Camera-type eye (tissue), 1 donor: ENCODE results near the gene KRTAP5-11. TPM values are rescaled to one million over a fixed set of nuclear protein-coding genes. Genes with fewer than 3 reads are reported as not detected.

Experiments
- total RNA-seq: library from RNA; depleted of rRNA; stranded (reverse); fragments of >200 nt; gene quantifications from one replicate; pipeline ENCODE4 v1.2.3, GENCODE V29; 2014

KRTAP5-11 gene, protein sequence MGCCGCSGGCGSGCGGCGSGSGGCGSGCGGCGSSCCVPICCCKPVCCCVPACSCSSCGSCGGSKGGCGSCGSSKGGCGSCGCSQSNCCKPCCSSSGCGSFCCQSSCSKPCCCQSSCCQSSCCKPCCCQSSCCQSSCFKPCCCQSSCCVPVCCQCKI
- not detected for total RNA-seq

DNA sequence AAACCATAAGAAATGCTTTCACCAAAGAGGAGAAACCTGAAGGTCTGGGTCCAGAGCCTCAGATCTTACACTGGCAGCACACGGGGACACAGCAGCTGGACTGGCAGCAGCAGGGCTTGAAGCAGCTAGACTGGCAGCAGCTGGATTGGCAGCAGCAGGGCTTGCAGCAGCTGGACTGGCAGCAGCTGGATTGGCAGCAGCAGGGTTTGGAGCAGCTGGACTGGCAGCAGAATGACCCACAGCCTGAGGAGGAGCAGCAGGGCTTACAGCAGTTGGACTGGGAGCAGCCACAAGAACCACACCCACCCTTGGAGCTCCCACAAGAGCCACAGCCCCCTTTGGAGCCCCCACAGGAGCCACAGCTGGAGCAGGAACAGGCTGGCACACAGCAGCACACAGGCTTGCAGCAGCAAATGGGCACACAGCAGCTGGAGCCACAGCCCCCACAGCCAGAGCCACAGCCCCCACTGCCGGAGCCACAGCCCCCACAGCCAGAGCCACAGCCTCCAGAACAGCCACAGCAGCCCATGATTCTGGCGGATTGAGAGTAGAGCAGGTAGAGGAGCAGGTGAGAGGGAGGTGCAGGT, at the start of gene KRTAP5-11:
KRTAP5-11 (minus strand) TSS at position 567 of the 587 bp plus-strand sequence; CDS start at position 529, 38 bp downstream.

DNA sequence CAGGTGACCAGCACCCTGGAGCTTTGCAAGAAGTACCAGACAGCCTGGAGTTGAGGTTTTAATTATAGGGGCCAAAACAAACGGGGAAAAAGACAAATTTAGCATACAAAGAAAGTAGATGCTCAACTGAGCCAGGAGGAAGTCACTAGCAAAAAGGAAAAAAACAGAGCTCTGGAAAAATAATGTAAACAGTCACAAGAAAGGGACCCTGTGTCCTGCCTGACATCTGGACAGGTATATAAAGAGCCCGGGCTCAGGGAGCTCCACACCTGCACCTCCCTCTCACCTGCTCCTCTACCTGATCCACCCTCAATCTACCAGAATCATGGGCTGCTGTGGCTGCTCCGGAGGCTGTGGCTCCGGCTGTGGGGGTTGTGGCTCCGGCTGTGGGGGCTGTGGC, 17.4 kb downstream of the KRTAP5-11 start, which contains the start of gene KRTAP5-10:
KRTAP5-10 (plus strand) TSS at position 301 of the 400 bp plus-strand sequence; CDS start at position 326, 25 bp downstream.

DNA sequence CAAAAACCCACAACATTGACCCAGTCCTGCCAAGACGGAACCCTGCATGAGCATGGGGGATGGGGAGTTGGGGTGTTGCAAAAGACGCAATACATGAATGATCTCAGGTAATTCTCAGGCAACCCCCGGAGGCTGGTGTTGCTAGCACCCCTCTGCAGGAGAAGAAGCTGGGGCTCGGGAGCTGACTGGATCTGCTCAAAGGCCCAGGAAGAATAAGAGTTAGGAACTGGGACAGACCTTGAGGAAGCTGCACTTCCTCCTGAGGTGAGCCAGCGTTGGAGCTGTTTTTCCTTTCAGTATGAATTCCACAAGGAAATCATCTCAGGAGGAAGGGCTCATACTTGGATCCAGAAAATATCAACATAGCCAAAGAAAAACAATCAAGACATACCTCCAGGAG, 34.6 kb downstream of the KRTAP5-11 start, which contains the start of gene KRTAP5-9:
KRTAP5-9 (plus strand) TSS at position 301 of the 400 bp plus-strand sequence. CDS start 238 bp downstream, outside the sequence.

DNA sequence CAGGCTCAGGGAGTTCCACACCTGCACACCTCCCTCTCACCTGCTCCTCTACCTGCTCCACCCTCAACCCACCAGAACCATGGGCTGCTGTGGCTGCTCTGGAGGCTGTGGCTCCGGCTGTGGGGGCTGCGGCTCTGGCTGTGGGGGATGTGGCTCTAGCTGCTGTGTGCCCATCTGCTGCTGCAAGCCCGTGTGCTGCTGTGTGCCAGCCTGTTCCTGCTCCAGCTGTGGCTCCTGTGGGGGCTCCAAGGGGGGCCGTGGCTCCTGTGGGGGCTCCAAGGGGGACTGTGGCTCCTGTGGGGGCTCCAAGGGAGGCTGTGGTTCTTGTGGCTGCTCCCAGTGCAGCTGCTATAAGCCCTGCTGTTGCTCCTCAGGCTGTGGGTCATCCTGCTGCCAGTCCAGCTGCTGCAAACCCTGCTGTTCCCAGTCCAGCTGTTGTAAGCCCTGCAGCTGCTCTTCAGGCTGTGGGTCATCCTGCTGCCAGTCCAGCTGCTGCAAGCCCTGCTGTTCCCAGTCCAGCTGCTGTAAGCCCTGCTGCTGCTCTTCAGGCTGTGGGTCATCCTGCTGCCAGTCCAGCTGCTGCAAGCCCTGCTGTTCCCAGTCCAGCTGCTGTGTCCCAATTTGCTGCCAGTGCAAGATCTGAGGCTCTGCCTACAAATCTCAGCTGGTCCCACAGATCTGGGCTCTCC, 44.6 kb downstream of the KRTAP5-11 start, which contains the start of gene KRTAP5-8:
KRTAP5-8 (plus strand) TSS at position 49 of the 689 bp plus-strand sequence; CDS start at position 80, 31 bp downstream.

Other genes starting within 250 kb of the KRTAP5-11 start
- 20.3 TPM for gene DHCR7, start 134.5 kb downstream of the KRTAP5-11 start, total RNA-seq
- 43.7 TPM for gene NADSYN1, start 129.7 kb downstream of the KRTAP5-11 start, total RNA-seq
- gene KRTAP5-7, start 55.6 kb downstream of the KRTAP5-11 start, total RNA-seq, result not detected
- not detected for gene KRTAP5-8, start 44.9 kb downstream of the KRTAP5-11 start, total RNA-seq
- gene KRTAP5-9, start 34.5 kb downstream of the KRTAP5-11 start, total RNA-seq, result not detected
- gene KRTAP5-10, start 17.3 kb downstream of the KRTAP5-11 start, total RNA-seq, result not detected